ENCODE results near the gene PRAMEF14. TPM values are rescaled to one million over a fixed set of nuclear protein-coding genes. Genes with fewer than 3 reads are reported as not detected.

Gene PRAMEF14
- total RNA-seq, 6 experiments from 2014 or later = not detected

Other genes starting within 250 kb of the PRAMEF14 start
- gene HNRNPCL2, start 230.3 kb downstream of the PRAMEF14 start, total RNA-seq = not detected
- gene PRAMEF26, start 191.1 kb downstream of the PRAMEF14 start, total RNA-seq = not detected
- gene HNRNPCL4, start 181.5 kb downstream of the PRAMEF14 start, total RNA-seq = not detected
- not detected for gene PRAMEF9, start 175.3 kb downstream of the PRAMEF14 start, total RNA-seq
- not detected for gene PRAMEF13, start 145.7 kb downstream of the PRAMEF14 start, total RNA-seq
- gene PRAMEF18, start 121.0 kb downstream of the PRAMEF14 start, total RNA-seq = not detected
- gene PRAMEF5, start 92.9 kb downstream of the PRAMEF14 start, total RNA-seq = not detected
- under 1 TPM in 1 of 6 experiments, not detected in 5; 0.49 TPM for gene PRAMEF8, start 62.0 kb downstream of the PRAMEF14 start, total RNA-seq
- gene PRAMEF33, start 43.6 kb downstream of the PRAMEF14 start, total RNA-seq = 1 to 10 TPM in 2 of 6 experiments, under 1 TPM in 2, not detected in 2; 0.13 to 6.0 (median 1.8) TPM
- not detected for gene PRAMEF15, start 31.6 kb downstream of the PRAMEF14 start, total RNA-seq
- not detected for gene PRAMEF19, start 24.8 kb upstream of the PRAMEF14 start, total RNA-seq
- gene PRAMEF17, start 42.5 kb upstream of the PRAMEF14 start, total RNA-seq = not detected
- not detected for gene PRAMEF20, start 63.3 kb upstream of the PRAMEF14 start, total RNA-seq
- gene LRRC38, start 166.9 kb upstream of the PRAMEF14 start, total RNA-seq = not detected
- 1 to 10 TPM in 1 of 6 experiments, under 1 TPM in 5; 0.11 to 1.1 (median 0.45) TPM for gene PDPN, start 236.7 kb upstream of the PRAMEF14 start, total RNA-seq